H1 (cell line): ENCODE measurements around the gene PIAS1. TPM values are rescaled to one million over a fixed set of nuclear protein-coding genes. Genes with fewer than 3 reads are reported as not detected.

Experiments
- CTCF ChIA-PET: fragments of 300-600 bp; sonication (Branson Sonifier 250); formaldehyde crosslinking; loops from one replicate; lab custom pipeline; 2021; ENCODE audit not compliant: partially characterized antibody; lab: Charles Lee
- POLR2A ChIA-PET: fragments of 300-600 bp; sonication (Branson Sonifier 250); formaldehyde crosslinking; loops from one replicate; lab custom pipeline; 2021; ENCODE audit warnings: inconsistent platforms; ENCODE audit not compliant: partially characterized antibody; lab: Charles Lee
- DNase-seq, 2 experiments: peaks; one replicate each; pipeline versions ENCODE4 v3.0.0 to v3.0.0-alpha.2; 2010 to 2022; ENCODE audit warnings: low spot score in 2 of 2, low read depth in 1 of 2, mixed read lengths in 1 of 2
- FAIRE-seq: peaks from 2 replicates; lab custom pipeline; 2011; peaks lifted over from hg19 to GRCh38; lab: Jason Lieb, UNC
- H2AFZ ChIP-seq: 2 replicates; pipeline ENCODE4 v1.8.1; 2012; ENCODE audit warnings: low read length, inconsistent platforms
- H2AK5ac ChIP-seq: 2 replicates; pipeline ENCODE4 v1.6.1; 2013; ENCODE audit warnings: low read depth, low read length
- H2BK120ac ChIP-seq: replicated peaks from 2 replicates; pipeline ENCODE3; 2013; ENCODE audit warnings: low read depth, low read length, inconsistent platforms
- H2BK12ac ChIP-seq: 2 replicates; pipeline ENCODE4 v1.6.1; 2013; ENCODE audit warnings: low read depth, low read length
- H2BK15ac ChIP-seq: 2 replicates; pipeline ENCODE4 v1.6.1; 2013; ENCODE audit warnings: low read length
- H2BK20ac ChIP-seq: 2 replicates; pipeline ENCODE4 v1.6.1; 2013; ENCODE audit warnings: low read length
- H2BK5ac ChIP-seq: 2 replicates; pipeline ENCODE4 v1.6.1; 2013; ENCODE audit warnings: low read depth, low read length
- H3K14ac ChIP-seq: 2 replicates; pipeline ENCODE4 v1.6.1; 2013; ENCODE audit warnings: inconsistent platforms; ENCODE audit not compliant: insufficient read length
- H3K18ac ChIP-seq: 2 replicates; pipeline ENCODE4 v1.6.1; 2013; ENCODE audit warnings: low read length; ENCODE audit errors: extremely low read depth
- H3K23ac ChIP-seq: 2 replicates; pipeline ENCODE4 v1.6.1; 2013; ENCODE audit warnings: inconsistent platforms; ENCODE audit not compliant: insufficient read length
- H3K23me2 ChIP-seq: 2 replicates; pipeline ENCODE4 v1.6.1; 2013; ENCODE audit warnings: low read depth, low read length
- H3K27ac ChIP-seq: 2 replicates; pipeline ENCODE4 v1.6.1; 2011; ENCODE audit warnings: low read depth, low read length, inconsistent platforms
- H3K27me3 ChIP-seq, 4 experiments: replicated peaks in 1 of 4; 1 replicate in 1 of 4; 2 replicates in 3 of 4; pipeline versions ENCODE4 v1.6.1 to v1.8.1; 2011 to 2013; ENCODE audit warnings: low read length in 3 of 4, mild to moderate bottlenecking in 3 of 4, inconsistent platforms in 2 of 4, mixed read lengths in 2 of 4, moderate library complexity in 1 of 4; ENCODE audit not compliant: control insufficient read depth in 3 of 4, insufficient read depth in 3 of 4; ENCODE audit errors: extremely low read depth in 1 of 4
- H3K36me3 ChIP-seq, 4 experiments: 2 replicates each; pipeline versions ENCODE4 v1.6.1 to v1.8.1; 2011 to 2013; ENCODE audit warnings: mild to moderate bottlenecking in 4 of 4, low read length in 3 of 4, moderate library complexity in 2 of 4, control low read depth in 1 of 4, inconsistent platforms in 1 of 4; ENCODE audit not compliant: insufficient read depth in 4 of 4, control insufficient read depth in 2 of 4
- H3K4ac ChIP-seq: replicated peaks from 2 replicates; pipeline ENCODE3; 2013; ENCODE audit warnings: low read length, low read depth, mixed read lengths, inconsistent platforms; ENCODE audit not compliant: insufficient read length
- H3K4me1 ChIP-seq, 4 experiments: replicated peaks in 1 of 4; 1 replicate in 1 of 4; 2 replicates in 3 of 4; pipeline versions ENCODE4 v1.6.1 to v1.8.1; 2011 to 2013; ENCODE audit warnings: low read length in 3 of 4, inconsistent platforms in 2 of 4, mixed read lengths in 1 of 4; ENCODE audit not compliant: insufficient read depth in 4 of 4, control insufficient read depth in 3 of 4
- H3K4me2 ChIP-seq, 2 experiments: 2 replicates each; pipeline versions ENCODE4 v1.6.1 to v1.8.1; 2011 to 2013; ENCODE audit warnings: low read depth in 2 of 2, low read length in 2 of 2, control low read depth in 1 of 2, inconsistent platforms in 1 of 2, mild to moderate bottlenecking in 1 of 2; ENCODE audit not compliant: insufficient read depth in 1 of 2
- H3K4me3 ChIP-seq, 4 experiments: fragments of 200-600, 300-600 bp in 1 of 4; sonication (generic), shearing (Covaris generic), sonication (Bioruptor Twin) in 1 of 4; 2 replicates each; pipeline versions ENCODE4 v1.5.1 to v1.8.1; 2011 to 2016; ENCODE audit warnings: low read length in 4 of 4, low read depth in 3 of 4, control low read depth in 2 of 4, inconsistent platforms in 2 of 4, mild to moderate bottlenecking in 2 of 4, mixed read lengths in 1 of 4, moderate library complexity in 1 of 4; ENCODE audit not compliant: insufficient read depth in 2 of 4; ENCODE audit errors: extremely low read depth in 1 of 4
- H3K56ac ChIP-seq: replicated peaks from 2 replicates; pipeline ENCODE3; 2013; ENCODE audit warnings: low read depth, mild to moderate bottlenecking, mixed read lengths, low read length, inconsistent platforms; ENCODE audit not compliant: insufficient read length
- H3K79me1 ChIP-seq: 2 replicates; pipeline ENCODE4 v1.6.1; 2013; ENCODE audit warnings: low read depth, low read length, control low read depth
- H3K79me2 ChIP-seq, 2 experiments: 2 replicates each; pipeline versions ENCODE4 v1.6.1 to v1.8.1; 2012 to 2013; ENCODE audit warnings: low read length in 2 of 2, mild to moderate bottlenecking in 2 of 2, inconsistent platforms in 1 of 2; ENCODE audit not compliant: insufficient read depth in 2 of 2, control insufficient read depth in 1 of 2
- H3K9ac ChIP-seq, 4 experiments: replicated peaks in 1 of 4; 1 replicate in 1 of 4; 2 replicates in 3 of 4; pipeline versions ENCODE4 v1.6.1 to v1.8.1; 2011 to 2013; ENCODE audit warnings: low read depth in 3 of 4, low read length in 3 of 4, control low read depth in 2 of 4, mild to moderate bottlenecking in 2 of 4, moderate library complexity in 2 of 4, inconsistent platforms in 1 of 4; ENCODE audit errors: extremely low read depth in 1 of 4
- H3K9me3 ChIP-seq, 2 experiments: 2 replicates each; pipeline versions ENCODE4 v1.6.1 to v1.8.1; 2012 to 2013; ENCODE audit warnings: mild to moderate bottlenecking in 2 of 2, moderate library complexity in 2 of 2, control low read depth in 1 of 2, inconsistent platforms in 1 of 2, low read depth in 1 of 2, low read length in 1 of 2, mixed read lengths in 1 of 2; ENCODE audit not compliant: insufficient read depth in 2 of 2
- H4K20me1 ChIP-seq, 2 experiments: replicated peaks in 1 of 2; 2 replicates each; pipeline versions ENCODE3 to v1.8.1; 2011 to 2013; ENCODE audit warnings: inconsistent platforms in 2 of 2, low read length in 2 of 2, mild to moderate bottlenecking in 1 of 2; ENCODE audit not compliant: insufficient read depth in 2 of 2, control insufficient read depth in 1 of 2
- H4K5ac ChIP-seq: 2 replicates; pipeline ENCODE4 v1.6.1; 2013; ENCODE audit warnings: low read length, low read depth, mixed read lengths, inconsistent platforms; ENCODE audit not compliant: insufficient read length
- H4K8ac ChIP-seq: 2 replicates; pipeline ENCODE4 v1.8.0; 2013; ENCODE audit warnings: mild to moderate bottlenecking, moderate library complexity, low read length, inconsistent platforms; ENCODE audit not compliant: insufficient read depth; ENCODE audit errors: extremely low read depth
- H4K91ac ChIP-seq: replicated peaks from 2 replicates; pipeline ENCODE3; 2013; ENCODE audit warnings: low read length, mixed read lengths, inconsistent platforms; ENCODE audit not compliant: insufficient read length
- CEBPB ChIP-seq: IDR thresholded peaks from 2 replicates; pipeline ENCODE4 v1.6.1; 2012; ENCODE audit warnings: low read depth, low read length
- EGR1 ChIP-seq: IDR thresholded peaks from 2 replicates; pipeline ENCODE4 v1.6.1; 2011; ENCODE audit warnings: low read depth, low read length, borderline replicate concordance
- JUND ChIP-seq: IDR thresholded peaks from 2 replicates; pipeline ENCODE4 v1.6.1; 2011; ENCODE audit warnings: mild to moderate bottlenecking, improper control_type of control experiment, low read length
- POLR2A ChIP-seq, 2 experiments: IDR thresholded peaks; 1 replicate in 1 of 2; 2 replicates in 1 of 2; pipeline ENCODE4 v1.6.1; 2011; ENCODE audit warnings: low read depth in 2 of 2, low read length in 2 of 2, mild to moderate bottlenecking in 2 of 2; ENCODE audit errors: control extremely low read depth in 1 of 2
- POLR2AphosphoS5 ChIP-seq: IDR thresholded peaks from 2 replicates; pipeline ENCODE4 v1.6.1; 2011; ENCODE audit warnings: low read depth, low read length
- SIRT6 ChIP-seq: IDR thresholded peaks from one replicate; pipeline ENCODE4 v1.7.1; 2012; ENCODE audit warnings: low read length, inconsistent platforms
- SUZ12 ChIP-seq: fragments of 200-600 bp; sonication (generic); IDR thresholded peaks from 2 replicates; pipeline ENCODE4 v1.6.1; 2012; ENCODE audit warnings: mild to moderate bottlenecking, inconsistent platforms, low read length, moderate library complexity, mixed read lengths
- TEAD4 ChIP-seq: IDR thresholded peaks from 2 replicates; pipeline ENCODE4 v1.6.1; 2012; ENCODE audit warnings: low read depth, low read length, inconsistent platforms, mixed read lengths
- WGBS, 2 experiments: shearing (Covaris generic) in 1 of 2; methylation state at CpG; one replicate each; pipeline versions ENCODE4 v1.1.6 to v1.1.7; 2013 to 2015; ENCODE audit warnings: low lambda C conversion rate in 2 of 2, mixed read lengths in 2 of 2, inconsistent platforms in 1 of 2, low coverage in 1 of 2, missing lambda C conversion rate in 1 of 2; ENCODE audit not compliant: insufficient replicate concordance in 2 of 2, insufficient coverage in 1 of 2, insufficient read length in 1 of 2; ENCODE audit errors: extremely low coverage in 1 of 2, missing lambda C conversion rate in 1 of 2; 5-methylcytosine and 5-hydroxymethylcytosine counted together
- polyA plus RNA-seq, 7 experiments: library from polyadenylated mRNA; depleted of rRNA in 3 of 7; stranded (reverse) in 5 of 7; unstranded in 2 of 7; fragments of >200 nt in 5 of 7; fragments of 200-250 nt in 2 of 7; gene quantifications; 1 replicate in 5 of 7; 2 replicates in 1 of 7; 4 replicates in 1 of 7; pipeline versions ENCODE4 v1.2.1 to v1.2.3, GENCODE V29; 2011 to 2013; ENCODE audit warnings: missing spikeins in 2 of 7, mixed read lengths in 2 of 7
- total RNA-seq: library from RNA; stranded (reverse); fragmentation: NEBNext Ultra II Directional; extraction: Animal tissue kit (Norgen Biotek cat#: 25700); gene quantifications from 2 replicates; pipeline ENCODE4 v1.2.1, GENCODE V29; 2021
- TF ChIP-seq, protein P1 (sequence below), 3 experiments: IDR thresholded peaks; 1 replicate in 2 of 3; 2 replicates in 1 of 3; pipeline versions ENCODE4 v1.5.1 to v1.6.1; 2011; ENCODE audit warnings: low read length in 3 of 3, mild to moderate bottlenecking in 3 of 3, inconsistent platforms in 2 of 3, low read depth in 1 of 3, moderate library complexity in 1 of 3; ENCODE audit not compliant: insufficient read depth in 1 of 3; ENCODE audit errors: control extremely low read depth in 1 of 3
- TF ChIP-seq, protein P2 (sequence below): IDR thresholded peaks from 2 replicates; pipeline ENCODE4 v1.6.1; 2012; ENCODE audit warnings: low read length, inconsistent platforms

PIAS1 gene
- total and polyA plus RNA-seq, 2 of the 8 experiments (the other 6 are each of a cell fraction or from before 2014, with no cell fraction given), result 30.8 to 34.5 TPM

- Histone ChIP-seq H3K79me1 (no peaks in the 10 kb centered on the region), H3K14ac (no peak overlapping the region), H3K27me3 (peaks cover 0 to 2% (median 0%) of the 10 kb centered on the region in 4 experiments; a peak in 1 of 7 replicates), H3K36me3 (no peaks in the 10 kb centered on the region), H2AK5ac (no peak overlapping the region), H3K9ac (no peak overlapping the region), H4K91ac (no peak overlapping the region), H3K27ac (no peak overlapping the region), H3K79me2 (no peaks in the 10 kb centered on the region), H2BK20ac (no peak overlapping the region), H3K4me3 (no peak overlapping the region), H4K8ac (no peak overlapping the region; the same call in 1 of the 2 replicates), H3K4me2 (no peak overlapping the region), H2BK15ac (no peak overlapping the region), H3K56ac (no peak overlapping the region), H3K4ac (no peak overlapping the region), H2BK5ac (no peak overlapping the region), H2BK120ac (no peak overlapping the region), H3K18ac (no peak overlapping the region), H4K20me1 (no peaks in the 10 kb centered on the region), H3K4me1 (no peaks in the 10 kb centered on the region), H3K23me2 (no peaks in the 10 kb centered on the region), H3K23ac (no peak overlapping the region), H3K9me3 (no peaks in the 10 kb centered on the region), H2AFZ (no peak overlapping the region), H4K5ac (no peak overlapping the region), H2BK12ac (no peak overlapping the region)
- POLR2A ChIA-PET, result no interaction called here
- 91% methylated on average over 8 of the region's 8 CpGs; no CpG with 5 or more reads in 1 of the 2 experiments for WGBS, 2 experiments
- DNase-seq (no peak), FAIRE-seq (no peak)
- CTCF ChIA-PET, result no interaction called here
- TF ChIP-seq, protein P1, sequence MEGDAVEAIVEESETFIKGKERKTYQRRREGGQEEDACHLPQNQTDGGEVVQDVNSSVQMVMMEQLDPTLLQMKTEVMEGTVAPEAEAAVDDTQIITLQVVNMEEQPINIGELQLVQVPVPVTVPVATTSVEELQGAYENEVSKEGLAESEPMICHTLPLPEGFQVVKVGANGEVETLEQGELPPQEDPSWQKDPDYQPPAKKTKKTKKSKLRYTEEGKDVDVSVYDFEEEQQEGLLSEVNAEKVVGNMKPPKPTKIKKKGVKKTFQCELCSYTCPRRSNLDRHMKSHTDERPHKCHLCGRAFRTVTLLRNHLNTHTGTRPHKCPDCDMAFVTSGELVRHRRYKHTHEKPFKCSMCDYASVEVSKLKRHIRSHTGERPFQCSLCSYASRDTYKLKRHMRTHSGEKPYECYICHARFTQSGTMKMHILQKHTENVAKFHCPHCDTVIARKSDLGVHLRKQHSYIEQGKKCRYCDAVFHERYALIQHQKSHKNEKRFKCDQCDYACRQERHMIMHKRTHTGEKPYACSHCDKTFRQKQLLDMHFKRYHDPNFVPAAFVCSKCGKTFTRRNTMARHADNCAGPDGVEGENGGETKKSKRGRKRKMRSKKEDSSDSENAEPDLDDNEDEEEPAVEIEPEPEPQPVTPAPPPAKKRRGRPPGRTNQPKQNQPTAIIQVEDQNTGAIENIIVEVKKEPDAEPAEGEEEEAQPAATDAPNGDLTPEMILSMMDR (IDR thresholded peaks at IDR 0.05; ENCODE audit: control extremely low read depth in 1 of 3, insufficient read depth in 1 of 3, low read depth in 1 of 3, low read length in 3 of 3), result no peak
- no peak for TF ChIP-seq POLR2AphosphoS5
- TF ChIP-seq EGR1, result no peak
- no peak for TF ChIP-seq SIRT6
- no peak for TF ChIP-seq TEAD4
- TF ChIP-seq CEBPB, result no peak
- no peak for TF ChIP-seq POLR2A (IDR thresholded peaks at IDR 0.05; ENCODE audit: control extremely low read depth in 1 of 2, low read depth in 2 of 2, low read length in 2 of 2)
- no peak for TF ChIP-seq JUND
- TF ChIP-seq, protein P2, sequence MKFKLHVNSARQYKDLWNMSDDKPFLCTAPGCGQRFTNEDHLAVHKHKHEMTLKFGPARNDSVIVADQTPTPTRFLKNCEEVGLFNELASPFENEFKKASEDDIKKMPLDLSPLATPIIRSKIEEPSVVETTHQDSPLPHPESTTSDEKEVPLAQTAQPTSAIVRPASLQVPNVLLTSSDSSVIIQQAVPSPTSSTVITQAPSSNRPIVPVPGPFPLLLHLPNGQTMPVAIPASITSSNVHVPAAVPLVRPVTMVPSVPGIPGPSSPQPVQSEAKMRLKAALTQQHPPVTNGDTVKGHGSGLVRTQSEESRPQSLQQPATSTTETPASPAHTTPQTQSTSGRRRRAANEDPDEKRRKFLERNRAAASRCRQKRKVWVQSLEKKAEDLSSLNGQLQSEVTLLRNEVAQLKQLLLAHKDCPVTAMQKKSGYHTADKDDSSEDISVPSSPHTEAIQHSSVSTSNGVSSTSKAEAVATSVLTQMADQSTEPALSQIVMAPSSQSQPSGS, result no peak
- no peak for TF ChIP-seq SUZ12
These were observed 30.6 kb upstream of the PIAS1 start for GRCh38 chr15:68023307-68024101.
